Bronchial epithelial cell (primary cell): ENCODE results near the gene VTI1A. TPM values are rescaled to one million over a fixed set of nuclear protein-coding genes. Genes with fewer than 3 reads are reported as not detected.
"Not testable (repeated sequence)": the region's sequence is repeated elsewhere in the genome, so short reads cannot be mapped to it uniquely, and the experiment has no call there.

ENCODE experiments used
- DNase-seq: peaks from one replicate; pipeline ENCODE4 v3.0.0-alpha.2; 2010; ENCODE audit warnings: low read depth
- FAIRE-seq: peaks from 2 replicates; lab custom pipeline; 2011; peaks lifted over from hg19 to GRCh38; lab: Jason Lieb, UNC
- H3K27me3 ChIP-seq: 2 replicates; pipeline ENCODE4 v1.5.1; 2011; ENCODE audit warnings: low read length; ENCODE audit not compliant: control insufficient read depth, insufficient read depth
- H3K36me3 ChIP-seq: 2 replicates; pipeline ENCODE4 v1.5.1; 2011; ENCODE audit warnings: low read length; ENCODE audit not compliant: control insufficient read depth, insufficient read depth
- H3K4me3 ChIP-seq: 2 replicates; pipeline ENCODE4 v1.5.1; 2011; ENCODE audit warnings: mild to moderate bottlenecking, low read depth, low read length, control low read depth
- CTCF ChIP-seq: IDR thresholded peaks from 2 replicates; pipeline ENCODE4 v1.5.1; 2011; ENCODE audit warnings: mild to moderate bottlenecking, moderate library complexity, low read length, control low read depth, inconsistent platforms; ENCODE audit not compliant: insufficient read depth, severe bottlenecking
- total RNA-seq: library from RNA; depleted of rRNA; stranded (reverse); fragments of >200 nt; gene quantifications from 2 replicates; pipeline ENCODE4 v1.2.1, GENCODE V29; 2014

VTI1A gene
- total RNA-seq, 1 donor from 2014 or later = 36.6 TPM

GRCh38 chr10:112498806-112499205 lies 51.8 kb downstream of the VTI1A start:
- Histone ChIP-seq H3K36me3 (no peaks in the 10 kb centered on the region), H3K27me3 (no peaks in the 10 kb centered on the region), H3K4me3 (no peak overlapping the region)
- DNase-seq = no peak
- no peak for FAIRE-seq
- TF ChIP-seq CTCF = no peak

GRCh38 chr10:112499985-112500384 lies 53.0 kb downstream of the VTI1A start:
- not testable (repeated sequence) for H3K36me3 ChIP-seq, FAIRE-seq, H3K27me3 ChIP-seq, H3K4me3 ChIP-seq, DNase-seq

GRCh38 chr10:112502536-112502935 lies 55.5 kb downstream of the VTI1A start:
- no peak for TF ChIP-seq CTCF
- H3K27me3 ChIP-seq = no peaks in the 10 kb centered on the region
- FAIRE-seq (no peak), DNase-seq (no peak)
- H3K4me3 ChIP-seq = no peak overlapping the region
- H3K36me3 ChIP-seq = no peaks in the 10 kb centered on the region

- FAIRE-seq (no peak), DNase-seq (no peak)
- Histone ChIP-seq H3K4me3 (no peak overlapping the region), H3K27me3 (no peaks in the 10 kb centered on the region), H3K36me3 (no peaks in the 10 kb centered on the region)
- no peak for TF ChIP-seq CTCF
These were observed 56.6 kb downstream of the VTI1A start for GRCh38 chr10:112503643-112504042.

- DNase-seq (no peak), FAIRE-seq (peak; percentile 64)
- Histone ChIP-seq H3K27me3 (no peaks in the 10 kb centered on the region), H3K4me3 (no peak overlapping the region), H3K36me3 (no peaks in the 10 kb centered on the region)
- no peak for TF ChIP-seq CTCF
These were observed 60.0 kb downstream of the VTI1A start for GRCh38 chr10:112507046-112507445.

GRCh38 chr10:112507988-112508387 lies 61.0 kb downstream of the VTI1A start:
- Histone ChIP-seq H3K4me3 (no peak overlapping the region), H3K36me3 (no peaks in the 10 kb centered on the region), H3K27me3 (no peaks in the 10 kb centered on the region)
- FAIRE-seq (no peak), DNase-seq (no peak)
- TF ChIP-seq CTCF = no peak
